Neural cell (in vitro differentiated cells): ENCODE data around the gene NFASC. TPM values are rescaled to one million over a fixed set of nuclear protein-coding genes. Genes with fewer than 3 reads are reported as not detected.

Experiments
- H2AFZ ChIP-seq: fragments of 200-600, 300-800 bp; sonication (generic), shearing (Covaris generic); 2 replicates; pipeline ENCODE4 v1.6.0; 2014; ENCODE audit warnings: low read depth, mild to moderate bottlenecking, antibody characterized with exemption, low read length, moderate library complexity
- H3F3A ChIP-seq: fragments of 200-600 bp; shearing (Covaris generic); 2 replicates; pipeline ENCODE4 v1.6.1; 2016; ENCODE audit warnings: mild to moderate bottlenecking, moderate library complexity, mixed read lengths, antibody characterized with exemption, low read length; ENCODE audit not compliant: insufficient read depth, poor library complexity, severe bottlenecking
- H3K27ac ChIP-seq: fragments of 200-600, 300-800 bp; sonication (generic), shearing (Covaris generic); 2 replicates; pipeline ENCODE4 v1.5.1; 2014; ENCODE audit warnings: mild to moderate bottlenecking, low read length, moderate library complexity
- H3K27me3 ChIP-seq: fragments of 300-800, 200-600 bp; sonication (generic), shearing (Covaris generic); 2 replicates; pipeline ENCODE4 v1.6.0; 2014; ENCODE audit warnings: mild to moderate bottlenecking, low read depth, low read length, moderate library complexity; ENCODE audit not compliant: insufficient read depth
- H3K36me3 ChIP-seq: fragments of 300-800, 200-600 bp; sonication (generic), shearing (Covaris generic); 2 replicates; pipeline ENCODE4 v1.5.1; 2014; ENCODE audit warnings: mild to moderate bottlenecking, antibody characterized with exemption, low read length, moderate library complexity; ENCODE audit not compliant: insufficient read depth
- H3K4me2 ChIP-seq: fragments of 300-800, 200-600 bp; sonication (generic), shearing (Covaris generic); 2 replicates; pipeline ENCODE4 v1.6.0; 2014; ENCODE audit warnings: mild to moderate bottlenecking, low read length
- H3K4me3 ChIP-seq: fragments of 300-800, 200-600 bp; sonication (generic), shearing (Covaris generic); 2 replicates; pipeline ENCODE4 v1.5.1; 2014; ENCODE audit warnings: mild to moderate bottlenecking, low read length, moderate library complexity
- H3K79me2 ChIP-seq: fragments of 200-600 bp; shearing (Covaris generic); replicated peaks from 2 replicates; pipeline ENCODE4 v1.6.0; 2014; ENCODE audit warnings: mild to moderate bottlenecking, low read length, moderate library complexity; ENCODE audit not compliant: insufficient read depth
- H3K9ac ChIP-seq: fragments of 300-800, 200-600 bp; sonication (generic), shearing (Covaris generic); 2 replicates; pipeline ENCODE4 v1.6.1; 2016; ENCODE audit warnings: mild to moderate bottlenecking, low read length, mixed read lengths
- H3K9me2 ChIP-seq: fragments of 200-600 bp; shearing (Covaris generic); 2 replicates; pipeline ENCODE4 v1.6.1; 2016; ENCODE audit warnings: mild to moderate bottlenecking, low read length, mixed read lengths; ENCODE audit not compliant: insufficient read depth
- H3K9me3 ChIP-seq: fragments of 200-600, 300-800 bp; sonication (generic), shearing (Covaris generic); 2 replicates; pipeline ENCODE4 v1.6.1; 2016; ENCODE audit warnings: mild to moderate bottlenecking, mixed run types, low read length, moderate library complexity, mixed read lengths
- H4K20me1 ChIP-seq: fragments of 200-600 bp; shearing (Covaris generic); 2 replicates; pipeline ENCODE4 v1.6.1; 2016; ENCODE audit warnings: mild to moderate bottlenecking, mixed run types; ENCODE audit not compliant: insufficient read depth
- EP300 ChIP-seq: fragments of 450-650 bp; conservative IDR thresholded peaks from 2 replicates; pipeline ENCODE4 v1.6.1; 2014; ENCODE audit warnings: antibody characterized with exemption, mild to moderate bottlenecking, moderate library complexity; ENCODE audit not compliant: poor library complexity, severe bottlenecking
- EZH2 ChIP-seq: fragments of 200-600, 300-800 bp; shearing (Covaris generic), sonication (generic); IDR thresholded peaks from 2 replicates; pipeline ENCODE4 v1.6.1; 2014; ENCODE audit warnings: antibody characterized with exemption, low read length, borderline replicate concordance, mild to moderate bottlenecking; ENCODE audit not compliant: insufficient read depth, poor library complexity, severe bottlenecking
- MXI1 ChIP-seq: fragments of 450-650 bp; conservative IDR thresholded peaks from 2 replicates; pipeline ENCODE4 v1.6.1; 2014; ENCODE audit warnings: antibody characterized with exemption, mild to moderate bottlenecking; ENCODE audit not compliant: poor library complexity, severe bottlenecking
- POLR2AphosphoS5 ChIP-seq: IDR thresholded peaks from 2 replicates; pipeline ENCODE4 v1.6.1; 2012
- RAD21 ChIP-seq: fragments of 450-650 bp; conservative IDR thresholded peaks from 2 replicates; pipeline ENCODE4 v1.6.1; 2014; ENCODE audit warnings: antibody characterized with exemption, mild to moderate bottlenecking, moderate library complexity
- SMC3 ChIP-seq: fragments of 450-650 bp; conservative IDR thresholded peaks from 2 replicates; pipeline ENCODE4 v1.6.1; 2014; ENCODE audit warnings: antibody characterized with exemption, mild to moderate bottlenecking, moderate library complexity; ENCODE audit not compliant: poor library complexity
- TAF1 ChIP-seq: IDR thresholded peaks from 2 replicates; pipeline ENCODE4 v1.6.1; 2012; ENCODE audit warnings: low read depth
- polyA plus RNA-seq: library from polyadenylated mRNA; depleted of rRNA; stranded (reverse); fragments of >200 nt; gene quantifications from 2 replicates; pipeline ENCODE4 v1.2.3, GENCODE V29; 2014
- TF ChIP-seq, protein P1 (sequence below): IDR thresholded peaks from 2 replicates; pipeline ENCODE4 v1.6.1; 2012; ENCODE audit warnings: borderline replicate concordance
- TF ChIP-seq, protein P2 (sequence below): fragments of 450-650 bp; IDR thresholded peaks from 2 replicates; pipeline ENCODE4 v1.5.1; 2014; ENCODE audit warnings: antibody characterized with exemption, mild to moderate bottlenecking, moderate library complexity; ENCODE audit not compliant: poor library complexity, severe bottlenecking

The NFASC gene
- polyA plus RNA-seq, 1 donor from 2014 or later: 23.9 TPM

DNA sequence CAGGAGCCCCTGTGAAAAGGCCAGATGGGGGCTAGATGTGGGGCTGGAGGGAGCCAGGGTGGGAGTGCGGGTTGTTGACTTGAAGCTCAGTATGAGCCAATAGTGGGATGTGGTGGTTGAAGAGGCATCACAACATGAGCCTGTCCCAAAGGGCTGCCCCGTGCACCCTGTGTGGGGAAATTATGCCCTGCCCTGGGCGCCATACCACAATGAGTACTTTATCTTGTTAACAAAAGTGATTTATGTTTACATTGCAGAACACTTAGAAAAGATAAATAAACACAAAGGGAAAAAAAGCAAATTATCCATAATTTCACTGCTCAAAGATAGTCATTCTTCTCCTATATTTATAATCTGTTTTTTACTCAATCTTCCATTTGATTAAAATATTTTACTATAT lies 1.6 kb upstream of the NFASC start:
- Histone ChIP-seq H3K9me3 (no peaks in the 10 kb centered on the region), H2AFZ (no peak overlapping the region), H3K27ac (no peak overlapping the region), H3K4me3 (no peak overlapping the region), H3K9me2 (no peaks in the 10 kb centered on the region), H3K9ac (no peak overlapping the region), H3K4me2 (no peak overlapping the region), H3K79me2 (peaks cover 10% of the 10 kb centered on the region), H3F3A (no peaks in the 10 kb centered on the region), H3K36me3 (no peaks in the 10 kb centered on the region), H3K27me3 (no peaks in the 10 kb centered on the region), H4K20me1 (no peaks in the 10 kb centered on the region)
- TF ChIP-seq POLR2AphosphoS5 (no peak), EZH2 (no peak), SMC3 (no peak)
- TF ChIP-seq, protein P1, sequence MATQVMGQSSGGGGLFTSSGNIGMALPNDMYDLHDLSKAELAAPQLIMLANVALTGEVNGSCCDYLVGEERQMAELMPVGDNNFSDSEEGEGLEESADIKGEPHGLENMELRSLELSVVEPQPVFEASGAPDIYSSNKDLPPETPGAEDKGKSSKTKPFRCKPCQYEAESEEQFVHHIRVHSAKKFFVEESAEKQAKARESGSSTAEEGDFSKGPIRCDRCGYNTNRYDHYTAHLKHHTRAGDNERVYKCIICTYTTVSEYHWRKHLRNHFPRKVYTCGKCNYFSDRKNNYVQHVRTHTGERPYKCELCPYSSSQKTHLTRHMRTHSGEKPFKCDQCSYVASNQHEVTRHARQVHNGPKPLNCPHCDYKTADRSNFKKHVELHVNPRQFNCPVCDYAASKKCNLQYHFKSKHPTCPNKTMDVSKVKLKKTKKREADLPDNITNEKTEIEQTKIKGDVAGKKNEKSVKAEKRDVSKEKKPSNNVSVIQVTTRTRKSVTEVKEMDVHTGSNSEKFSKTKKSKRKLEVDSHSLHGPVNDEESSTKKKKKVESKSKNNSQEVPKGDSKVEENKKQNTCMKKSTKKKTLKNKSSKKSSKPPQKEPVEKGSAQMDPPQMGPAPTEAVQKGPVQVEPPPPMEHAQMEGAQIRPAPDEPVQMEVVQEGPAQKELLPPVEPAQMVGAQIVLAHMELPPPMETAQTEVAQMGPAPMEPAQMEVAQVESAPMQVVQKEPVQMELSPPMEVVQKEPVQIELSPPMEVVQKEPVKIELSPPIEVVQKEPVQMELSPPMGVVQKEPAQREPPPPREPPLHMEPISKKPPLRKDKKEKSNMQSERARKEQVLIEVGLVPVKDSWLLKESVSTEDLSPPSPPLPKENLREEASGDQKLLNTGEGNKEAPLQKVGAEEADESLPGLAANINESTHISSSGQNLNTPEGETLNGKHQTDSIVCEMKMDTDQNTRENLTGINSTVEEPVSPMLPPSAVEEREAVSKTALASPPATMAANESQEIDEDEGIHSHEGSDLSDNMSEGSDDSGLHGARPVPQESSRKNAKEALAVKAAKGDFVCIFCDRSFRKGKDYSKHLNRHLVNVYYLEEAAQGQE: no peak

DNA sequence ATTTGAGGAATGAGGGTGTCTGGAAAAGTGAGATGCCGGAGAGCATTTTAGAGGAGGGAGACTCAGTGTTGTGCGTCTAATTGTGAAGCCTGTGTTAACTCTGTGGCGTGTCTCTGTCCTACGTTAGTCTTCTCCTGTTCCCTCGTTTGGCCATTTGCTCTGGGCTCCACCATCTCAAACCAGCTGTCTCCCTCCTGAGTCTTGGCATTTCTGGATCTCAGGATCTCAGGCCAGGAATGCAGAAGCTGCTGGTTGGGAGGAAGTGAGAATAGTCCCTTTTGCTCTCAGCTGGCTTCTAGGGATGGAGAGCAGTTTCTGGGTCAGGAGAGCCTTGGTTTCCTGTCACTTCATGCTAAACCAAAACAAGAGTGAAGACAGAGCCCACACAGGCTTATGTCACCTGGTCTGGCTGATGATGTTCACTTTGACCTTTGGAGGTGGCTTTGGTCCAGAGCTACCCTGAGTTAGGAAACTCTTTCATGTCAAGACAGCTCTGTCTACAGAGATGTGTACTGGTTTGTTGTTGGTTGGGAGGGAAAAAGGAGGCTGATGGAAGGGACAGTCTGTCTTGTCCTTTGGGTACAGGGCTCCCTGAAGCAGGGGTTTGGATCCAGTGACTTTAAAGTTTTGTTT lies 859 bp downstream of the NFASC start:
- H3K79me2 ChIP-seq: peaks cover 10% of the 10 kb centered on the region
- no peaks in the 10 kb centered on the region for H3K9me3 ChIP-seq
- H3K9me2 ChIP-seq: no peaks in the 10 kb centered on the region
- no peak overlapping the region for H3K9ac ChIP-seq
- H3K27ac ChIP-seq: no peak overlapping the region
- TF ChIP-seq MXI1 (no peak), RAD21 (no peak), EP300 (no peak), TAF1 (no peak), SMC3 (no peak), POLR2AphosphoS5 (no peak), EZH2 (no peak)
- TF ChIP-seq, protein P2, sequence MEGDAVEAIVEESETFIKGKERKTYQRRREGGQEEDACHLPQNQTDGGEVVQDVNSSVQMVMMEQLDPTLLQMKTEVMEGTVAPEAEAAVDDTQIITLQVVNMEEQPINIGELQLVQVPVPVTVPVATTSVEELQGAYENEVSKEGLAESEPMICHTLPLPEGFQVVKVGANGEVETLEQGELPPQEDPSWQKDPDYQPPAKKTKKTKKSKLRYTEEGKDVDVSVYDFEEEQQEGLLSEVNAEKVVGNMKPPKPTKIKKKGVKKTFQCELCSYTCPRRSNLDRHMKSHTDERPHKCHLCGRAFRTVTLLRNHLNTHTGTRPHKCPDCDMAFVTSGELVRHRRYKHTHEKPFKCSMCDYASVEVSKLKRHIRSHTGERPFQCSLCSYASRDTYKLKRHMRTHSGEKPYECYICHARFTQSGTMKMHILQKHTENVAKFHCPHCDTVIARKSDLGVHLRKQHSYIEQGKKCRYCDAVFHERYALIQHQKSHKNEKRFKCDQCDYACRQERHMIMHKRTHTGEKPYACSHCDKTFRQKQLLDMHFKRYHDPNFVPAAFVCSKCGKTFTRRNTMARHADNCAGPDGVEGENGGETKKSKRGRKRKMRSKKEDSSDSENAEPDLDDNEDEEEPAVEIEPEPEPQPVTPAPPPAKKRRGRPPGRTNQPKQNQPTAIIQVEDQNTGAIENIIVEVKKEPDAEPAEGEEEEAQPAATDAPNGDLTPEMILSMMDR: no peak
- TF ChIP-seq, protein P1: no peak
- H3F3A ChIP-seq: no peaks in the 10 kb centered on the region
- H3K27me3 ChIP-seq: no peaks in the 10 kb centered on the region
- H2AFZ ChIP-seq: no peak overlapping the region
- H3K4me3 ChIP-seq: no peak overlapping the region
- H3K36me3 ChIP-seq: no peaks in the 10 kb centered on the region
- no peak overlapping the region for H3K4me2 ChIP-seq
- H4K20me1 ChIP-seq: no peaks in the 10 kb centered on the region
